ENCODE results near the gene NRG2.

Gene NRG2

DNA sequence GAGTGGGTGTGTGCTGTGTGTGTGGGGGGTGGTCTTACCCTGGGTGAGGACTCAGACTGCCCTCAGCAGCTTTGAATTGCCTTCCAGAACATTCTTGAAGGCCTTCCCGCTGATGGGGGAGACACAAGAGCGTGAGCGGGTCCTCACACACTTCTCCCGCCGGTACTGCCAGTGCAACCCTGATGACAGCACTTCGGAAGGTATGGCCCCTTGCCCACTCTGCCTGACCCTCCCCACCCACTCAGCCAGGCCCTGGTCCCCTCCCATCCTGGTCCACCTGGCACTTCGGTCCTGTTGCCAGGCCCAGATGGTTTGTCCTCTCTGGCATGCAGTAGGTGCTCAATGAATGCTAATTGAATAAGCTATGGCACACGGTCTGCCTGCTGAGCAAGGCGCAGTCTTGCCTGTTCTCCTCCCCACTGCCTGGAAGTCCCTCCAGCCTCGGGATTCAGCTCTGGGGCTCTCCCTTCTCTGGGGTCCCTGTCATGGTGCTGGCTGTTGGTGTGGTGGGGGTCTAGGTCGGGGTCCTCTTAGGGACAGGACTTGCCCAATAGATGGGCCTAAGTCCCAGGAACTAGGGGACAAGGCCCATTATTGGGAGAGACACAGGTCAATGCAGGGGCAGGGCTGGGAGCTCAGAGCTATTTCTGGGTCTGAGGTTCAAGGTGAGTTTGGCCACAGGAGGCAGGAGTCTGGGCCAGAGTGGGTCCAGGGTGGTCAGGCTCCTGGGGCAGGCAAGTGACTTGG, 221.1 kb downstream of the NRG2 start:
- H4K20me1 ChIP-seq (ENCODE audit: low read depth, low read length), result no peaks in the 10 kb centered on the region
- H3K9me3 ChIP-seq (ENCODE audit: insufficient read depth, low read length), result no peaks in the 10 kb centered on the region
- no peak overlapping the region for H2AFZ ChIP-seq (ENCODE audit: low read depth, low read length, severe bottlenecking)
- TF ChIP-seq CTCF (IDR thresholded peaks at IDR 0.05; ENCODE audit: insufficient read depth, low read length, poor library complexity, severe bottlenecking) (no peak), EZH2phosphoT487 (conservative IDR thresholded peaks at IDR 0.05; ENCODE audit: low read length) (no peak)
- no peaks in the 10 kb centered on the region for H3K79me2 ChIP-seq (ENCODE audit: insufficient read depth, low read length)
- H3K27ac ChIP-seq (ENCODE audit: low read depth, low read length), result no peak overlapping the region
- H3K27me3 ChIP-seq (ENCODE audit: low read length), result no peaks in the 10 kb centered on the region
- no peak overlapping the region for H3K4me2 ChIP-seq (ENCODE audit: low read depth, low read length, poor library complexity, severe bottlenecking)
- no peaks in the 10 kb centered on the region for H3K9me2 ChIP-seq (replicated peaks; ENCODE audit: insufficient read depth, low read length)
- no peak overlapping the region for H3K4me3 ChIP-seq (ENCODE audit: insufficient read depth, low read length, poor library complexity, severe bottlenecking)
- no peaks in the 10 kb centered on the region for H3K36me3 ChIP-seq (ENCODE audit: low read length)
- no peaks in the 10 kb centered on the region for H3F3A ChIP-seq (ENCODE audit: insufficient read depth)
- no peak overlapping the region for H3K9ac ChIP-seq (ENCODE audit: low read length)

DNA sequence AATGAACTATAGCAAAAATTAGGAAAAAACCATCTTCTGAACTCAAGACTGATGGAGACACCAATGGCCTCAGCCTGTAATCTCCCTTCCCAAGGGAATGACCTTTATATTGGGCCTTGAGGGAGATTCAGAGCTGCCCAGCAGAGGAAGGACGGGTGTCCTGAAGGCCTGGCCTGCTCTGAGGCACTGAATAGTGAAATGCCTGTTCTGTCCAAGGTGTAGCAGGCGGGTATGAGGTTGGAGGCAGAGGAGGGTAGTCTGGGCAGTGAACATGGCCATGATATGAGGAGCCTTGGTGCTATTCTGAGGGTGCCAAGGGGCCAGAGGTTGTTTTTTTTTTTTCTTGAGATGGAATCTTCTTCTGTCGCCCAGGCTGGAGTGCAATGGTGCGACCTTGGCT, 222.5 kb downstream of the NRG2 start:
- Histone ChIP-seq H3K27ac (ENCODE audit: low read depth, low read length) (no peak overlapping the region), H3K9me2 (replicated peaks; ENCODE audit: insufficient read depth, low read length) (no peaks in the 10 kb centered on the region), H3K79me2 (ENCODE audit: insufficient read depth, low read length) (no peaks in the 10 kb centered on the region), H3K9ac (ENCODE audit: low read length) (no peak overlapping the region), H3K4me3 (ENCODE audit: insufficient read depth, low read length, poor library complexity, severe bottlenecking) (no peak overlapping the region), H4K20me1 (ENCODE audit: low read depth, low read length) (no peaks in the 10 kb centered on the region), H3K4me2 (ENCODE audit: low read depth, low read length, poor library complexity, severe bottlenecking) (no peak overlapping the region), H3F3A (ENCODE audit: insufficient read depth) (no peaks in the 10 kb centered on the region), H3K36me3 (ENCODE audit: low read length) (no peaks in the 10 kb centered on the region), H2AFZ (ENCODE audit: low read depth, low read length, severe bottlenecking) (no peak overlapping the region), H3K9me3 (ENCODE audit: insufficient read depth, low read length) (no peaks in the 10 kb centered on the region), H3K27me3 (ENCODE audit: low read length) (no peaks in the 10 kb centered on the region)
- no peak for TF ChIP-seq CTCF (IDR thresholded peaks at IDR 0.05; ENCODE audit: insufficient read depth, low read length, poor library complexity, severe bottlenecking)
- TF ChIP-seq EZH2phosphoT487 (conservative IDR thresholded peaks at IDR 0.05; ENCODE audit: low read length), result no peak

GRCh38 chr5:139820130-139820529, 223.0 kb downstream of the NRG2 start:
- H3F3A ChIP-seq (ENCODE audit: insufficient read depth), result no peaks in the 10 kb centered on the region
- H3K4me2 ChIP-seq (ENCODE audit: low read depth, low read length, poor library complexity, severe bottlenecking), result no peak overlapping the region
- no peak for TF ChIP-seq EZH2phosphoT487 (conservative IDR thresholded peaks at IDR 0.05; ENCODE audit: low read length)
- no peak for TF ChIP-seq CTCF (IDR thresholded peaks at IDR 0.05; ENCODE audit: insufficient read depth, low read length, poor library complexity, severe bottlenecking)
- no peaks in the 10 kb centered on the region for H3K27me3 ChIP-seq (ENCODE audit: low read length)
- H4K20me1 ChIP-seq (ENCODE audit: low read depth, low read length), result no peaks in the 10 kb centered on the region
- H2AFZ ChIP-seq (ENCODE audit: low read depth, low read length, severe bottlenecking), result no peak overlapping the region
- no peak overlapping the region for H3K9ac ChIP-seq (ENCODE audit: low read length)
- H3K79me2 ChIP-seq (ENCODE audit: insufficient read depth, low read length), result no peaks in the 10 kb centered on the region
- no peak overlapping the region for H3K27ac ChIP-seq (ENCODE audit: low read depth, low read length)
- no peak overlapping the region for H3K4me3 ChIP-seq (ENCODE audit: insufficient read depth, low read length, poor library complexity, severe bottlenecking)
- no peaks in the 10 kb centered on the region for H3K9me3 ChIP-seq (ENCODE audit: insufficient read depth, low read length)
- H3K36me3 ChIP-seq (ENCODE audit: low read length), result no peaks in the 10 kb centered on the region
- no peaks in the 10 kb centered on the region for H3K9me2 ChIP-seq (replicated peaks; ENCODE audit: insufficient read depth, low read length)
